CD4-positive, alpha-beta T cell treated with Interleukin-6 for 4 hours (primary cell): ENCODE data around the gene RFLNA.
"Not testable (repeated sequence)": the region's sequence is repeated elsewhere in the genome, so short reads cannot be mapped to it uniquely, and the experiment has no call there.

Source experiments
- DNase-seq: peaks from one replicate; pipeline ENCODE4 v3.0.0-alpha.2; 2020; ENCODE audit warnings: mixed read lengths

RFLNA gene

DNA sequence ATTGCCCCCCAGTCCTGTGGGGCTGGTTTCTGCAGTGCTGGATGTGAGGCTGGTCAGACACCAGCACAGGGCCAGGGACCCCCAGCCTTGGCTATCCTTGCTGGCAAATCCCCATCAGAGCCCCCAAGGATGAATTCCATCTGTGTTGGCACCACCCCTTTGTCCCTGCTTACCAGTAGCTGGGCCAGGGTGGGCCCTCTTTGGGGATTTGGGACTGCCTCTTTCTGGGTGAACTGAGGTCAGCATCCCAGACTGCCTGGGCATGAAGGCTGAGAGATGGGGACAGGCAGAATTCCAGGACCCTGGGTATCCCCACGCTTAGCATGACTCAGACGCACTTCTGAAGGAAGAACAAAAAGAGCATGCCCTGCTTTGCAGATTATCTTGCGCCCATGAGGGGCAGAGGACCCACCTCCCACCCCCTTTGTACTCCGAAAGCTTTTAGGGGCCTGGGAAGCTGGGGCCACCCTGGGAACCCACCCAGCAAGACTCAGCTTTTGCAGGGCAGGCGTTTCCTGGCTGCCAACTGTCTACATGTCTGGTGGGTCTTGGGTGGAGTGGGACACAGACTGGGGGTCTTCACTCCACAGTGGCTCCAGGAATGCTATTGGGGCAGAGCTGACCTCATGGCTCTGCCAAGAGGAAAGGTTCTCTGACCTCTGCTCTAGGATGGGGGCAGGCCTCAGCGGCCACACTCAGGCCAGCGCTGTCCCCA, 26.8 kb downstream of the RFLNA start:
- DNase-seq: no peak

DNA sequence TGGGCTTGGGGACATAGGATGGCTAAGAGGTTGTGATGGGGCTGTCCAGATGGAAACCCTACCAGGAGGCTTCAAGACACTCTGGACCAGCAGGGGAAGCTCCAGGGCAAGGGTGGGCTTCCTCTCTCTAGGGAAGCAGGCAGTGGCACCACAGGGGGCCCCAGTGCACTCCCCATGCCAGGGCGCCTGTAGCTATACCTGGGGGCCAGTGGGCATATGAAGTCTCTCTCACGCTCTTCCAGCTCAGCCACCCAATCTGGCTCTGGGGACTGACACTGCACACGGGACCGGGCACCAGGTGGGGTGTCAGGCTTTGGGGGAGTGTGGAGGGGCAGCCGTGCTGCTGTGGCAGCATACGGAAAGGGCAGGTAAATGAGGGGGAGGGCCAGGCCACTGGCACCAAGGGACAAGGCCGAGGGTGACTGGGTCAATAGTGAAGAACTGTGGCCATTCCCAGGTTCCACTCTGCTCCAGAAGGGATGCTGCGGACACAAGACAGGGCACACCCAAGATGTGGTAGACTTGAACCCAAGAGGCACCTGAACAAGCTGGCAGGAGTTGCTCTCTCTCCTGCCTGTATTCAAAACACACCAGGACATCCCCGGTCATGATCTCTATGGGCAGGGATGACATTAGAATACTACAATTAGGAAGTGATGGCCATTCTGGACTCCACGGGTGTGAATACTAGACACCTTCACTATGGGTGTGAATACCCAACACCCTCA, 27.5 kb downstream of the RFLNA start:
- no peak for DNase-seq

DNA sequence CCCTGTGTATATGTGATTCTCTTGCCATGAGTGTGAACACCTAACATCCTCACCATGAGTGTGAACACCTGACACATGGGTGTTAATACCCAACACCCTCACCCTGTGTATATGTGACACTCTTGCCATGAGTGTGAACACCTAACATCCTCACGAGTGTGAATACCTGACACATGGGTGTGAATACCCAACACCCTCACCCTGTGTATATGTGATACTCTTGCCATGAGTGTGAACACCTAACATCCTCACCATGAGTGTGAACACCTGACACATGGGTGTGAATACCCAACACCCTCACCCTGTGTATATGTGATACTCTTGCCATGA, 28.1 kb downstream of the RFLNA start:
- not testable (repeated sequence) for DNase-seq

DNA sequence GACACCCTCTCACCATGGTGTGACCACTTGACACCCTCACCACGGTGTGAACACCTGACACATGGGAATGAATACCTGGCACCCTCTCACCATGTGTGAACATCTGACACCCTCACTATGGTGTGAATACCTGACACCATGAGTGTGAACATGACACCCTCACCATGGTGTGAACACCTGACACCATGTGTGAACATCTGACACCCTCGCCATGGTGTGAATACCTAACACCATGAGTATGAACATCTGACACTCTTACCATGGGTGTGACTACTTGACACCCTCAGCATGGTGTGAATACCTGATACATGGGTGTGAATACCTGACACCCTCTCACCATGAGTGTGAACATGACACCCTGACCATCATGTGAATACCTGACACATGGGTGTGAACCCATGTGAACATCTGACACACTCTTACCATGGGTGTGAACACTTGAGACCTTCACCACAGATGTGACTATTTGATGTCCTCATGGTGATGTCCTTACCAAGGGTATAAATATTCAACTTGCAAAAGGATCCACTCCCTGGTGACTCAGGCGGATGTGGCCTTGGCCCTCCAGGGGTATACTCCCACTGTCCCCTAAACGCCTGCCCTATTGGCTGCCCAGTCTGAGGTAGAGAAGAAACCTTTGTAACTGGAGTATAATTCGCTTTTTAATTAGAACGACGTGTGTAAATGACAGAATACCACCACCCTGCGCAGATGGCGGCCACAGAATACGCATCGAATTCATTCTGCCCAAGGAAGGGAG, 29.1 kb downstream of the RFLNA start:
- DNase-seq: no peak

DNA sequence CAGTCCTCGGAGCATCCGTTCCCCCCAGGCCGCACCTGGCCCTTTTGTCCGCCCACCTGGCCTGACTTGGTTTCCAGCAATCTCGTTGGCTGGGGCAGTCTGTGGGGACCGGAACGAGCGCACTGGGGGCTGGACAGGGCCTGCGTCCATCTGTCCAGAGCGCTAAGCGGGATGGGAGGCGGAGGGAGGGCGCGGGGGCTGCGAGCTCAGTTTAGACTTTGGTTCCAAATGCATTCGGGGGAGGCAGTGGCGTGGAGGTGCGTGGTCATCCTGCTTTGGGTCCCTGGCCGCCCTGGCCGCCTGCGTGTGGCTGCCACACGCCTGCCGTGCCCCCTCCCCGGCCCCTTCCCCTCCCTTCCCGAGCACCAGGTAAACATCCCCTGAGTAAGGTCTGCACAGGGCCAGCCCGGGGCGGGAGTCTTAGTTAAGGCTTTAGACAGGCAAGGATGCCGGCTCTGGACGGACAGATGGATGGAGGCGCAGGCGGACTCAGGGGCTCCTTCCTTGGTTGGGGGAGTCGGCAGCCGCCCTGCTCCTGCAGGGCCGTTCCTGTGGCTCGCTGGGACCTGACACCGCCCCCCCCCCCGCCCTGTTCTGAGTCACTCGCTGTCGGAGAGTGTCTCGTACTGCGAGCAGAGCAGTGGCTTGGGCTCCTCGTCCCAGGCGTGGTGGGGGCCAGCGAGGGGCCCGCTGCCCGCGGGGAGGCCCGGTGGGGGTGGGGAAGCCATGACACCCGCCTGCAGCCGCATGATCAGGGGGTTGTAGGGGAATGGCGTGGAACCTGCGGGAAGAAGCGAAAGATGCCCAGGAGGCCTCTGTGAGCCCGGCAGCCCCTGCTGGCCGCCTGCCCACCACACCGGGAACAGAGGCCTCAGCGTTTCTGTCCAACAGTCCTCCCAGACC, 30.2 kb downstream of the RFLNA start:
- DNase-seq: no peak

DNA sequence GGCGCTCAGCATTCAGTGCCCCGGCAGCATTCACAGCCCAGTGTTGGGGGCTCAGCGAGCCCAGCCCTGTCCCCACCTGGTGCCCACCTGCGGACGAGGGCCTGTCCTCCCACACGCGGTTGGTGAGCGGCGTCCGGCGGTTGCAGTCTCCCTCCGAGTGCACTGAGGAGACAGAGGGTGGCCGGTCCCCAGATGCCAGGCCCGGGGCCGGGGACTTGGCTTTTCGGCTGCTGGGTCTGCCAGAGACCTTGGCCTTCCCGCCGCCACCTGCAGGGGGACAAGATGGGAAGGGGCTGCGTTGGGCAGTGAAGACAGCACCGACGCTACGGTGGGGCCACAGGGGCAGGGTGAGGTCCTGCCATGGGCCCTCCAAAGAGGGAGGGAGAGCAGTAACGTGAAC, 31.2 kb downstream of the RFLNA start:
- no peak for DNase-seq

DNA sequence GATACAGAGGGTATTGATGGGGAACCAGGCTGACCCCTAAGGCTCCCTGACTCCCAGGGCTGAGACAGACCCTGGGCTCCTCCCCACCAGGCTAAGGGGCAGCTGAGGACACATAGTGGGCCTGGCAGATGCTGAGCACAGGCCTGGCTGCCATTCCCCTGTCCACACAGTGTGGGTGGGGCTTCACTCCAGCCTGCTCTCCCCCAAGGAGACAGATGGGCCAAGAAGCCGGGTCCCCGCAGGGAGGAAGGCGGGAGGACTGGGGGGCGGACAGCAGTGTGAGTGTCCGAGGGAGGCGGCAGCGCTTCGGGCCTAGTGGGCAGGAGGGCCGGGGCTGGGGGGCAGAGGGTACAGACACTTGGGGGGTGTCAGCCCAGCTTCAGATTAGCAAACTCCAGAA, 32.0 kb downstream of the RFLNA start:
- DNase-seq: no peak

DNA sequence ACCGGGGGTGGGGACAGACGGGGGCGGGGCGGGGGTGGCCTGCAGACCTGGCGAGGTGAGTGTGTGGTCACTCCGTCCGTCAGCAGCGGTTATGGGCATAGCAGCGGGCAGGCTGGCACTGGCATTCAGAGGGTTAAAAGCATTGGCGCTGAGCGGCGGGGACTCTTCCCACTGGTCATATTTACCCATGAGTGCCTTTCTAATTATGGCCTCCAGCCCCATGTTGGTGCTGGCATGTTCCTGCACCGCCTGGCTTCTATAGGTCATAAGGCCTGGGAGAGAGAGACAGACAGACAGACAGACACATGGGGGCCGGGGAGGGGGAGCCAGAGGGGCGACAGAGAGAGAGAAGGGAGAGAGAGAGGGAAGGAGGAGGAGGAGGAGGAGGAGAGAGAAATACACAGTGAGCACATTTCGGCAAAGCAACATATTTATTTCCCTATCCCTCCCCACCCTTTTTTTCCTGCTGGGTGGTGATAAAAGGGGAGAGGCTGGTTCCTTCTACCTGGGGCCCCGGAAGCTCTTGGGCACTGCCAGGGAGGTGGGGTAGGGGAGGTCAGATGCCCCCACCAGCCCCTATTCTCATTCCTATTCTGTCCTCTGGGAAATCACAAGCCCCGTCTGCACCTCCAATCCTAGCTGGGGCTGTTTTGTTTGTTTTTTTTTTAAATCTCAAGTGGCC, 32.6 kb downstream of the RFLNA start:
- DNase-seq: no peak

DNA sequence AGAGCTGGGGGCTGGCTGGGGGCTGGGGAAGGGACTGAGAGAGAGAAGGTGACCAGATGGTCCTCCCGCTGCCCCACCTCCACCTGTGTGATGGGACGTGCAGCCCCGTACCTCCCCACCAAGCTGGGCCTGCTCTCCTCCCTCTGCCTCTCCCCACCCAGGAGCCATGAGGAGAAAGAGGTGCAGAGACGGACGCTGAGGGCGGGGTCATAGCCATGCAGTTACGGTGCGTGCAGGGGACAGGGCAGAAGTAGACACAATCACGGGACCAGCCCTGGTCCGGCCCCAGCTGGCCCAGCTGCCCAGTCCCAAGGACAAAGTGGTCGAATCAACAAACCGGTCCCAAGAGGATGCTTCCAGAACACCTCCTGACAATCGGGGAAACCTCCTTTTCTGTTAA, 33.2 kb downstream of the RFLNA start:
- DNase-seq: no peak

DNA sequence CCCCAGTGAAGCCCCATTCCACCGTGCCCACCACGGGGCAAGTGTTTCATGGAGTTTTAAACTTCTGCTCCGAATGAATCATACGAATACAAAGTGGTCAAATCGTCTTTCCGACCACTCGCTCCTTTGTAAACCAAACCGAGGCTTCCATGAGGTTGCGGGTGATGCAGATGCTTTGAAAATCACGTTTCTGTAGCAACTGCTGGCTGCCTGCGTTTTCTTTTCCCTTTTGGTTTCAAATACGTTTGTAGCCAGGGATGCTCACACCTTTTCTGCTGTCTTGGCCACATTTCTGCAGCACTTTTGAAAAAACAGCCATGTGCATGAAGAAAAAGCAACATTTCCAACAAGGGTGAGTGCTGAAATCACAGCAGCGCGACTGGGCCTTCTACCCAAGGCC, 33.7 kb downstream of the RFLNA start:
- DNase-seq: no peak

DNA sequence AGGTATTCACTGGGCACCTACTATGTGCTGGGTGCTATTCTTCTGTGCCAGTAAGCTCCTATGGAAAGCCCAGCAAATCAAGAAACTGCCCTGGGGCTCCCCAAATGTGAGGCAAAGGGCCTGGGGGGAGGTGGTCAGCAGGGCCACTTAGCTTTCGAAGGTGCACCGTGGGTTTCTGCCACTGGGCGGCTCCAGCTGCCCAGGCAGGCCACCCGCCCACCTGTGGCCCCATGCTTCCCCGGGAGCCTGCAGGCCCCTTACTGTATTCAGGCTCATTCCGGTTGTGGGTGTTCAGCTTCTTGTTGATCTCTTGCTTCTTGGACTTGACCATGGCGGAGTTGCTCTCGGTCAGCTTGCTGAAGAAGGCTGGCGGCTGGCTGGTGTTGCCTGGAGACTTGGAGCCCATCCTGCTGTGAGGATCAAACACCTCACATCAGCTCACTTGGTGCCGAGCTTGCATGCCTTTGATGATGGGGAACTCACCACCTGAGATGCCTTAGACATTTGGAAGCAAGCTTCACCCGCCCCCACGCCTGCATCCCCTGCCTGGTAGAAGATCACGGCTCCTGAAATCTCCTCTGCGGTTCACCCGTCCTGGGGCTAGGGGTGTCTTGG, 37.3 kb downstream of the RFLNA start:
- DNase-seq: no peak

DNA sequence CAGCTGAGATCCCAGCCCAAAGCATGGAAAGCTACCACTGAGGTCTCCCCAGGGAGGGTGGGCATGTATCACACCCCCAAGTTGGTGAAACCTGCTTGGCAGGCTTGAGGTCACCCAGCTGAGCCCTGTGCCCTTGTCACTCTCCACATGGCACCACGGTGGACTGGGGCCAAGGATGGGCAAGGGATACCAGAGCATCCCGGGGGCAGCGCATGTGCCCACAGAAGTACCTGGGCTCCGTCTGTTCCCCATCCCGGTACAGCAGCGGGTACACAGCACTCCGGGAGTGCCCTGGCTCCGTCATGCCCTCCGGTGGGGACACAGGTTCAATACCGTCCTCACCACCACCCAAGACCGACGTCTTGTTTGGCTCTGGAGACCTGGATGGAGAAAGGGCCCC, 38.0 kb downstream of the RFLNA start:
- DNase-seq: no peak

DNA sequence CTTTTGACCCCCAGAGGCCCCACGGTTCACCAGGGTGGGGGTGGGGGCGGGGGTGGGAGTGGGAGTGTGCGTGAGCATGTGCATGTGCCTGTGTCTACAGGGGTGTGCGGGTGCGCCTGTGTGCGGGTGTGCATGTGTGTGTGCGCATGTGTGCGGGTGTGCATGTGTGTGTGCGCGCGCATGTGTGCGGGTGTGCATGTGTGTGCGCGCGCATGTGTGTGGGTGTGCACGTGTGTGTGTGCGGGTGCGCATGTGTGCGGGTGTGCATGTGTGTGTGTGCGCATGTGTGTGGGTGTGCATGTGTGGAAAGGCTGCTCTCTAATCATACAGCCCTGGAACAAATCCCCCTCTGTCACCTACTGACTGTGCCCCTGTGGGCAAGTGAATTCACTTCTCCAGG, 38.8 kb downstream of the RFLNA start:
- DNase-seq: no peak

DNA sequence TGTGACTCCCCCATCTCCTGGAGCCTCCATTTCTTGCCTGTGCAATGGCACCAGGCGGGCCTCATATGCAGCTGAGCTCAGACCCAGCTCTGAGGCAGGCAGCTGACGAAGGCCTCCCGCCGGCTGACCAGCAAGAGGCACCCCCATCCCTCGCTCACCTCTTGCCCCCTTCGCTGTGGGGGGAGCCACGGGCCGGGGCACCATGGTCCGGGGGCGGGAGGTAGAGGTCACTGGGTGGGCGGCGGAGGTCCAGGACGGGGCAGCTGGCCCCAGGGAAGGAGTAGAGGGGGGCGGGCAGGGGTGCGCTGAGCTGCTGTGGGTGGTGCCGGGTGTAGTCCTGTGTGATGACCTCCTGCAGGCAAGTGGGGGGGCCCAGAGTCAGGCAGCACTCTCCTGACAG, 39.4 kb downstream of the RFLNA start:
- DNase-seq: no peak

DNA sequence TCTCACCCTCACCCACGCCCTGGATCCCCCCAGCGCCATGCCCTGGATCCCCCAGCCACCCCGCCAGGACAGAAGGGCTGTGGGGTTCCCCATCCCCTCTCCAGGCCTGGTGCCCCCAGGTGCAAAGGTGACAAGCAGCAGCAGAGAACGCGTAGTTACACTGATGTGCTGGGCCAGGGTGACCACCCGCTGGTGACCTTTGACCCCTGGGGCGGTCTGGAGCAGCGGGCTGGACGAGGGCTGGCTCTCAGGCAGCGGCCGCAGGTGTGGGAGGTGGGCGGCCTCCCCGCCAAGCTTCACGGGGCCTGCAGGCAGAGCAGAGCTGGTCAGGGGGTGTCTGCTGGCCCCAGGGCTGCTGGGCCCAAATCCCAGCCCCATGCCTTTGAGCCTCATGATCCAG, 40.1 kb downstream of the RFLNA start:
- DNase-seq: no peak

DNA sequence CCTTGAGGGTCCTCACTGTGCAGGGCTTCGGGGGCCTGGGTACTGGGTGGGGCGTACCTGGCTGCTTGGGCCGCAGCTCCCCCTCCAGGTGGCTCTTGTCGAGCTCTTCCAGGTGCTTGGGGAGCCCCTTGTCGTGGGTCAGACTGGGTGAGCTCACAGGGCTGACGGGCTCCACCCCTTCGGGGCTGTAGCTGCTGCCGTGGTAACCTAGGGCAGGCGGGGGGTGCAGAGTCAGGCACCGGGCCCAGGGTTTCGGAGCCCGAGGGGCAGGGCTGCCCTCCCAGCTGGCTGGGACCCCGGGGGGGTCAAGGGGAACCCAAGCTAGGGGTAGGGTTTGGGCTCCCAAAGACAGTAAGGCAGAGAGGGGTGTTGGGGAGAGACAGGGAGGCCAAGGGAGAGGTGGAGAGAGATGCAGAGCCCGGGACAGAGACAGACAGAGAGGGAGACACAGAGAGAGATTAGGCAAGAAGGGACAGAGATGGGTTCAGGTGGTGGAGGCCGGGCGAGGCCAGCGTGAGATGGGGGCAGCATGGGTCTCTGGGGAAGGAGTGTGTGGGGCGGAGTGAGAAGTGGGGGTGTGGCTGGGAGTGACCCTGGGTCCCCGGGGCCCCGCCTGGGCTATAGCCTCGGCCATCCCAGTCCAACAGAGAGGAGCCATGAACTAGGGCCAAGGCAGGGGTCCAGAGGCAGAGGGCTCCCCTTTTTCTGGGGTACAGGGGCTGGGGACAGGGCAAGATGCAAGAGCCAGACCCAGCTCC, 40.7 kb downstream of the RFLNA start:
- no peak for DNase-seq

DNA sequence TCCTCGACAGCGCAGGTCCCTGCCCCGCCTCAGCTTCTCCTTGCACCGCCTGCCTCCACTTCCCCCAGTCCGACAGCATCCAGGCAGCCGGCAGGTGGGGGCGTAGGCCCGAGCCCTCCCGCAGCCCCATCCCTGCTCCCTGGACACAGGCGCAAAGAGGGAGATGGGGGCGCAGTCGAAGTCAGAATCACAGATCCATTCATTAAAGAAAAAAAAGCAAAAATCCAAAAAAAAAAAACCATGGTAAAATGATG, 41.2 kb downstream of the RFLNA start:
- no peak for DNase-seq

DNA sequence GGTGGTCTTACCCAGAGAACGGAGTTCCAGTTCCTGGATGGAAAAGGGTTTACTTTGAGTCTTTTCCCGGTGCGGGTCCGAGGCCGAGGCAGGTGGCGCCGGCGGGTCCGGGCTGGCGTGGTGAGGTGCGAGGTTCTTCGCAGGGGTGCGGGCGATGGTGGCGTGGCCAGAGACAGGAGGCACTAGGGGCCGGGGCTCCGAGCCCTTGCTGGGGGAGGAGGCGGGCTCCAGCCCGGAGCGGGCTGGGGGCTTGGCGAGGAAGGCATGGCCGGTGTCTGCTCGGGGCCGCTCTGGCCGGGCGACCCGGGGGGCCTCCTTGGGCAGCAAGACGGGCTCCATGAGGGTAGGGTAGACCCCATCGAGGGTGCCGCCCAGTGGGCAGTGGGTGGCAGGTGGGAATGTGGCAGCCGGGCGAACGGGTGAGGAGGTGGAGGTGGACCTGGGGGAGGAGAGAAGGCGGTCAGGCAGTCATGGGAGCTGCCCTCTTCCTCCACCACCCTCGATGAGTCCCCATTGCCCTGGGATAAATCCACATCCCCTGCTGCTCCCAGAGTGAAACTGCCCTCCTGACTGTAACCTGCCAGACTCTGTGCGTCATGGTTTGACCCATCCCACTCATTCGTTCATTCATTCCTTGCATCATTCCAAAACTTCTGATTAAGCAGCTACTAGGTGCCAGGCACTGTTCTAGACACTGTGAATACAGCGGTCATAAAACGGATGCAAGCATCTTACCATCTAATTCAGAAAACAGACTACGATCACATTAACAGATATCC, 42.0 kb downstream of the RFLNA start:
- DNase-seq: no peak

DNA sequence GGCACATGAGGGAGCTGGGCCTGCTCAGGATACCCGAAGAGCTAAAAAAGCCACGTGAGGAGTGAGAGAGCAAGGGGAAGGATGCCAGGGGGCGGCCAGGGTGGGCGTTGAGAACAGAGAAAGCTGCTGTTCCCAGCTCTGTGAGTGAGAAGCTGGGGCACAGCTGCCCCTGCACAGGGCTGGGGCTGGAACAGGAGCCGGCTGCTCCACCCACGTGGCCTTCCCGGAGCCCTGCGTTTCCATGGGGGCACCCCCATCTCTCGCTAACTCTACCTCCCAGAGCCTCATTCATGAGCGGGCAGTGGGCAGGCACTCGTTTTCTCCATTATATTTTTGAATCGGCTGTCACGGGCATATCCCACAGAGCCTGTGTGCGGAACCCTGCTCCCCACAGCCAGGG, 42.7 kb downstream of the RFLNA start:
- no peak for DNase-seq

DNA sequence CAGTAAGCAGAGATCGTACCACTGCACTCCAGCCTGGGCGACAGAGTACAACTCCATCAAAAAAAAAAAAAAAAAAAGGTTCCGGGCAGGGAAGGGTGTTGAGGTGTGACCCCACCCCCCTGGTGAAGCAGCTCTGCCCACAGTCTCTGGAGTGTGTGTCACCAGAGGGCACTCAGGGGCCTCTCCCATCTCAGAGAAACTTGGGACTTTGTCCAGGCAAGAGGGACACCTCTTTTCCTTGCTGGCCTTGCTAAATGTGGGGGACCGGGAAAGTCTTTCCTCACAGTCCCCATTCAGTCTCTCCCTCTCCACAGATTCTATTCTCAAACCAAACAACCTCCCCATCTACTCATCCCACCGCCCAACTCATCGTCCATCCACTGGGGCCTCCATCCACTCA, 43.6 kb downstream of the RFLNA start:
- DNase-seq: no peak
